Peyer's patch (tissue), 4 donors: ENCODE results near the gene CAVIN3. TPM values are rescaled to one million over a fixed set of nuclear protein-coding genes. Genes with fewer than 3 reads are reported as not detected.

Experiments used
- DNase-seq, 3 donors: peaks; one replicate each; pipeline ENCODE4 v3.0.0-alpha.2; 2017 to 2019
- H3K27ac ChIP-seq, 4 donors: fragments of 200-600 bp; sonication (generic); one replicate each; pipeline ENCODE4 v1.5.1; 2016 to 2019
- H3K27me3 ChIP-seq, 2 donors: fragments of 200-600 bp; sonication (generic); one replicate each; pipeline ENCODE4 v1.5.1; 2019
- H3K36me3 ChIP-seq, 3 donors: fragments of 200-600 bp; sonication (generic); one replicate each; pipeline ENCODE4 v1.5.1; 2016 to 2019
- H3K4me1 ChIP-seq, 4 donors: fragments of 200-600 bp; sonication (generic); one replicate each; pipeline ENCODE4 v1.5.1; 2016 to 2019
- H3K4me3 ChIP-seq, 4 donors: fragments of 200-600 bp; sonication (generic); 1 replicate in 3 of 4; 2 replicates in 1 of 4; pipeline ENCODE4 v1.5.1; 2016 to 2019; ENCODE audit warnings: mild to moderate bottlenecking in 1 of 4
- H3K9me3 ChIP-seq, 4 donors: fragments of 200-600 bp; sonication (generic); one replicate each; pipeline ENCODE4 v1.5.1; 2016 to 2019; ENCODE audit warnings: mild to moderate bottlenecking in 1 of 4
- POLR2A ChIP-seq, 2 donors: fragments of 450-650 bp; IDR thresholded peaks; one replicate each; pipeline ENCODE4 v1.5.1; 2017; ENCODE audit warnings: antibody characterized with exemption in 2 of 2, mild to moderate bottlenecking in 2 of 2, moderate library complexity in 2 of 2
- total RNA-seq, 4 donors: library from RNA; depleted of rRNA; stranded (reverse); fragments of >200 nt; gene quantifications; one replicate each; pipeline ENCODE4 v1.1.0, GENCODE V29; 2016
- TF ChIP-seq, protein P1 (sequence below), 6 experiments: fragments of 450-650 bp in 4 of 6; fragments of 200-600 bp in 2 of 6; sonication (generic) in 1 of 6; IDR thresholded peaks; one replicate each; pipeline ENCODE4 v1.5.1; 2017 to 2019; ENCODE audit warnings: antibody characterized with exemption in 6 of 6, mild to moderate bottlenecking in 3 of 6, moderate library complexity in 1 of 6

Gene CAVIN3
- total RNA-seq, 4 donors from 2014 or later = 6.5 to 40.4 (median 17.2) TPM

DNA sequence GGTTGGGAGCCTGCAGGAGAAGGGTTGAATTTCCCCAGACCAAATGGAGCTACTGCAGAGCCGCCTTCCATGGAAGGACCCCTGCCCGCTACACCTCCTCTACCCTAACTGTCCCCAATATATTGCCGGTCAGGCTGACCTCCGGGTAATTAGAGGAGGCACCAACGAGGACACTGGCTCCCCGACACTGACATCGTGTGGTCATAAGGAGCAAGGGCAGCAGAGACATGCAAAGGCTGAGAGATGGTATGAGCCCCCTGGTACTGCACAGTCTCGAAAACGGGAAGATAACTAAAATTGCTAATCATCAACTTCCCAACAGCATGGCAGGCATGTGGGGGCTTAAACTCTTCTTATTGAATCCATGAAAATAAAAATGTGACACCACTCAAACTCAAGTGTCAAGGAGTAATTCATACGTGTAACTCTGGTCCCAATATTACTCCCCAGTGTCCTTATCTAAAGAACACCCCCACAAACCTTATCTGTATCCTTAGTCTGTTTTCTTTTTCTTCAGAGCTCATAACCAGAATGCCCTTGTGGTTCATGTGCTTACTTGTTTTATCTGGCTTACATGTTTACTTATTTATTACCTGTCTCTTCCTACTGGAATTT is 4.4 kb downstream of the CAVIN3 start:
- DNase-seq = peak in 1 of 3 donors; percentile 62
- Histone ChIP-seq H3K4me3 (no peak overlapping the region), H3K36me3 (no peaks in the 10 kb centered on the region), H3K27ac (no peak overlapping the region), H3K9me3 (no peaks in the 10 kb centered on the region), H3K4me1 (peaks cover 0 to 7% (median 0%) of the 10 kb centered on the region in 4 donors), H3K27me3 (no peaks in the 10 kb centered on the region)
- TF ChIP-seq, protein P1, sequence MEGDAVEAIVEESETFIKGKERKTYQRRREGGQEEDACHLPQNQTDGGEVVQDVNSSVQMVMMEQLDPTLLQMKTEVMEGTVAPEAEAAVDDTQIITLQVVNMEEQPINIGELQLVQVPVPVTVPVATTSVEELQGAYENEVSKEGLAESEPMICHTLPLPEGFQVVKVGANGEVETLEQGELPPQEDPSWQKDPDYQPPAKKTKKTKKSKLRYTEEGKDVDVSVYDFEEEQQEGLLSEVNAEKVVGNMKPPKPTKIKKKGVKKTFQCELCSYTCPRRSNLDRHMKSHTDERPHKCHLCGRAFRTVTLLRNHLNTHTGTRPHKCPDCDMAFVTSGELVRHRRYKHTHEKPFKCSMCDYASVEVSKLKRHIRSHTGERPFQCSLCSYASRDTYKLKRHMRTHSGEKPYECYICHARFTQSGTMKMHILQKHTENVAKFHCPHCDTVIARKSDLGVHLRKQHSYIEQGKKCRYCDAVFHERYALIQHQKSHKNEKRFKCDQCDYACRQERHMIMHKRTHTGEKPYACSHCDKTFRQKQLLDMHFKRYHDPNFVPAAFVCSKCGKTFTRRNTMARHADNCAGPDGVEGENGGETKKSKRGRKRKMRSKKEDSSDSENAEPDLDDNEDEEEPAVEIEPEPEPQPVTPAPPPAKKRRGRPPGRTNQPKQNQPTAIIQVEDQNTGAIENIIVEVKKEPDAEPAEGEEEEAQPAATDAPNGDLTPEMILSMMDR (IDR thresholded peaks at IDR 0.05) = peak in 5 of 6 experiments; percentile 26 to 73 (median 68)
- no peak for TF ChIP-seq POLR2A (IDR thresholded peaks at IDR 0.05)

DNA sequence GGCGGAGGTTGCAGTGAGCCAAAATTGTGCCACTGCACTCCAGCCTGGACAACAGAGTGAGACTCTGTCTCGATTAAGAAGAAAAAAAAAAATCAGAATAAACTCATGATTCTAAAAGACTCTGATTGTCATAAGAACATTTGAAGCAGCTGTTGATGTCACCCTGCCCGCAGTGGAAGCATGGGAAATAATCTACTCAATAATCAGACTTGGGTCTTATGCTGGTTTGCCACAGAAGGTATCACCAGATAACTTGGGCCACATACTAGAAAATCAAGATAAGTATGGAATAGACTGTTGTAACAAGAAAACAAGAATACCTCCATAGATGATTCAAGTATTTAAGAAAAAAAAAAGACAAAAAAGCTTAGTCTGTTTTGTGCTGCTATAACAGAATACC is 8.2 kb downstream of the CAVIN3 start:
- no peak for TF ChIP-seq POLR2A (IDR thresholded peaks at IDR 0.05)
- TF ChIP-seq, protein P1 (IDR thresholded peaks at IDR 0.05) = no peak
- Histone ChIP-seq H3K4me3 (no peak overlapping the region), H3K27ac (no peak overlapping the region), H3K27me3 (no peaks in the 10 kb centered on the region), H3K9me3 (no peaks in the 10 kb centered on the region), H3K36me3 (no peaks in the 10 kb centered on the region), H3K4me1 (no peaks in the 10 kb centered on the region)
- no peak for DNase-seq

DNA sequence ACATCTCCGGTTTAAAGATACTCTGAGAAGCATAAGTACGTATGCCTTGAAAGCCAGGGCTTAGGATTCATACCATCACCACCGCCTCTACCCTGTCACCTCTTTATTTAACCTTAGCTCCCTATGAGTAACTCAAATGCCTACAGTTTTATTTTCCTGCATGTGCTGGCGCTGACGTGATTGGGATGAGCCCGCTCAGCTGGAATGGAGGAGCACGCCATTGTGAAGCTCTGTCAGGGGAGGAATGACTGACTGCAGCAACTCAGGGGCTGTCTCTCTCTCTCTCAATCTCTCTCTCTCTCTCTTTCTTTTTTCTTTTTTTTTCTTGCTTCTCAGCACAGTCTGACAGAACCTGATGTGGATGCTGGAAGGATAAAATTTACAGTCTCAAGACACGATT is 12.4 kb downstream of the CAVIN3 start:
- DNase-seq = no peak
- no peaks in the 10 kb centered on the region for H3K4me1 ChIP-seq
- H3K27ac ChIP-seq = no peak overlapping the region
- no peak for TF ChIP-seq POLR2A (IDR thresholded peaks at IDR 0.05)
- TF ChIP-seq, protein P1 (IDR thresholded peaks at IDR 0.05) = no peak
- H3K27me3 ChIP-seq = no peaks in the 10 kb centered on the region
- no peaks in the 10 kb centered on the region for H3K36me3 ChIP-seq
- no peaks in the 10 kb centered on the region for H3K9me3 ChIP-seq
- no peak overlapping the region for H3K4me3 ChIP-seq

DNA sequence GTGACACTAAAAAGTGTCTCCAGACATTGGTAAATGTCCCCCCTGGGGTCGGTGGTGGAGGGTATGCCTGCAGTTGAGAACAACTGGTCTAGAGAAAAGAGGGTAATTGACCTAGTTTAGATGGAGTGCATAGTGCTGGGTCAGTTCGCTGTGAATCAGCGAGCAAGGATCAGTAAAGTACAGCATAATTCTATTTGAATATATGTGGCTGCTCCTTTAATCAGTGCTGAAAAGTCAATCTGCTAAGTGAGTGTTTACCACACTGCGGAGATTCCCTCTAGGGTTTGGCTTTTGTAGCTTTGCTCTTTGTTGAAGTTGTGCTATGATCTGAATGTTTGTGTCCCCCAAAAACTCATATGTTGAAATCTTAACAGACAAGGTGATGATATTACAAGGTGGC is 15.0 kb downstream of the CAVIN3 start:
- Histone ChIP-seq H3K27ac (no peak overlapping the region), H3K9me3 (no peaks in the 10 kb centered on the region), H3K27me3 (no peaks in the 10 kb centered on the region), H3K4me1 (no peaks in the 10 kb centered on the region), H3K36me3 (no peaks in the 10 kb centered on the region), H3K4me3 (no peak overlapping the region)
- DNase-seq = no peak
- TF ChIP-seq, protein P1 (IDR thresholded peaks at IDR 0.05) = no peak
- TF ChIP-seq POLR2A (IDR thresholded peaks at IDR 0.05) = no peak

DNA sequence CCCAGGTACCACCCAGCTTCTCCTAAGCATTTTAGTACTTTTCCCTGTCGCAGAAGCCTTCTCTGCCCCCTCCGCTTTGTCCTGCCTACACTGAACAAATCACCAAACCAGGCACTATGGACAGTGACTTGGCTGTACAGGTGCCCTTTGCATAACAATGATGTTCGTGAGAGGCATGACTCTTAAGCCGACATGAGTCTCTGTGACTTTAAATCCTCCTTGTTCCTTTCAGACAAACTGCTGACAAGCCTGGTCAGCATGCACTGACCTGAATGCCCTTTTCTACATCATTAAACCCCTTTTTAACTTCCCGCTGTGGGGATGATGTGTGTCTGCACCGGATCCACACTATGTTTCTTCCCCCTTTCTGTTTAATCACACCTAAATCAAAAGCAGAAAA is 16.6 kb downstream of the CAVIN3 start:
- no peaks in the 10 kb centered on the region for H3K4me1 ChIP-seq
- H3K4me3 ChIP-seq = no peak overlapping the region
- H3K9me3 ChIP-seq = no peaks in the 10 kb centered on the region
- no peak overlapping the region for H3K27ac ChIP-seq
- no peak for DNase-seq
- H3K27me3 ChIP-seq = no peaks in the 10 kb centered on the region
- TF ChIP-seq, protein P1 (IDR thresholded peaks at IDR 0.05) = no peak
- TF ChIP-seq POLR2A (IDR thresholded peaks at IDR 0.05) = no peak
- H3K36me3 ChIP-seq = no peaks in the 10 kb centered on the region

DNA sequence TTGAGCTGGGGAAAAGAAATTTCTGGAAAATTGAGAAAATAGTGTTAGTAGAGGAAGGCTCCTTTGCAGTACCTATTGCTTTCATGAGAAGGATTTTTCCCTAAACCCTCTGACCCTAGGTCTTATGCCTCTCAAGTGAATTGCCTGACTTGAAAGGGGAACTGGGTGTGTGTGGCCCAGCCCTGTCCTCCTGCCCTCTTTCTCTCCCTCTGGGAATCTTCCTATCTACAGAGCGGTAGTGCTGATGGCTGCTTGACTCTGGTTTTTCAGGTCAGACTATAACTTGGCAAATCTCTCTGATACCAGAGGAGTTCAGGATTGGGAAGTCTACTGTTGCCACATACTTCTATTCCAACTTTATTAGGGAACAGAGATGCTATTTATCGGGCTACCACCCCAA is 19.2 kb downstream of the CAVIN3 start:
- Histone ChIP-seq H3K36me3 (no peaks in the 10 kb centered on the region), H3K4me3 (no peak overlapping the region), H3K27ac (no peak overlapping the region), H3K27me3 (no peaks in the 10 kb centered on the region), H3K4me1 (no peaks in the 10 kb centered on the region), H3K9me3 (no peaks in the 10 kb centered on the region)
- DNase-seq = no peak
- no peak for TF ChIP-seq POLR2A (IDR thresholded peaks at IDR 0.05)
- TF ChIP-seq, protein P1 (IDR thresholded peaks at IDR 0.05) = no peak
